ENCODE results near the gene PGPEP1. TPM values are rescaled to one million over a fixed set of nuclear protein-coding genes. Genes with fewer than 3 reads are reported as not detected.

The PGPEP1 gene
- polyA plus RNA-seq (2013, experiment 1 of 2; ENCODE audit: insufficient read length): 9.7 TPM
- polyA plus RNA-seq (2013, experiment 2 of 2; ENCODE audit: insufficient read length): 10.2 TPM

- peak; percentile 61 for DNase-seq
These were observed at the start of gene PGPEP1 for GRCh38 chr19:18340190-18340989. TSS of gene PGPEP1 (plus strand) at chr19:18340598. CDS start at chr19:18340682, 84 bp downstream.

GRCh38 chr19:18291019-18291524 is 49.3 kb upstream of the PGPEP1 start:
- no peak for DNase-seq

GRCh38 chr19:18291590-18292461 is 48.6 kb upstream of the PGPEP1 start:
- DNase-seq: peak; percentile 84

GRCh38 chr19:18292462-18292809 is 48.0 kb upstream of the PGPEP1 start:
- DNase-seq: no peak

- peak; percentile 90 for DNase-seq
These were observed 47.4 kb upstream of the PGPEP1 start for GRCh38 chr19:18292810-18293641.

GRCh38 chr19:18293642-18294466 is 46.5 kb upstream of the PGPEP1 start:
- DNase-seq: no peak

- DNase-seq: no peak
These were observed 45.9 kb upstream of the PGPEP1 start for GRCh38 chr19:18294467-18294864.

GRCh38 chr19:18295034-18295451 is 45.4 kb upstream of the PGPEP1 start:
- no peak for DNase-seq

- peak; percentile 56 for DNase-seq
These were observed 43.1 kb upstream of the PGPEP1 start for GRCh38 chr19:18297308-18297707.

- no peak for DNase-seq
These were observed 41.8 kb upstream of the PGPEP1 start for GRCh38 chr19:18298601-18299000.

- DNase-seq: no peak
These were observed 40.7 kb upstream of the PGPEP1 start for GRCh38 chr19:18299654-18300053.

GRCh38 chr19:18300930-18301717 is 39.3 kb upstream of the PGPEP1 start:
- no peak for DNase-seq

- DNase-seq: no peak
These were observed 38.7 kb upstream of the PGPEP1 start for GRCh38 chr19:18301718-18302111.

- no peak for DNase-seq
These were observed 36.3 kb upstream of the PGPEP1 start for GRCh38 chr19:18304208-18304457.

GRCh38 chr19:18304458-18305310 is 35.7 kb upstream of the PGPEP1 start:
- peak; percentile 76 for DNase-seq

GRCh38 chr19:18306209-18306887 is 34.0 kb upstream of the PGPEP1 start:
- DNase-seq: no peak

- DNase-seq: no peak
These were observed 33.5 kb upstream of the PGPEP1 start for GRCh38 chr19:18306888-18307260.

- no peak for DNase-seq
These were observed 33.1 kb upstream of the PGPEP1 start for GRCh38 chr19:18307271-18307681.

Measured in fibroblast of skin of abdomen (primary cell).